Heart left ventricle (tissue), 13 donors: Measurements from ENCODE around the gene FAM229A.

Experiments
- POLR2A ChIP-seq, 2 donors: fragments of 450-650 bp; IDR thresholded peaks; one replicate each; pipeline ENCODE4 v1.6.1; 2017; ENCODE audit warnings: antibody characterized with exemption in 2 of 2, mild to moderate bottlenecking in 2 of 2, moderate library complexity in 2 of 2
- TF ChIP-seq, protein P1 (sequence below), 12 donors: fragments of 200-600 bp; sonication (generic) in 4 of 12; IDR thresholded peaks; one replicate each; pipeline versions ENCODE4 v1.5.0 to v1.8.0; 2018 to 2022; ENCODE audit warnings: antibody characterized with exemption in 12 of 12, mild to moderate bottlenecking in 5 of 12
- donor health status: ischemic (EF 13 %, LVEDD 7.1; RV severe dilation, severe dysfunction).
- donor health status: DM: no; HTN: yes; CAD: no.
- donor health status: DM: no; HTN: no; CAD: no.
- donor health status: ischemic (EF 25% LVEDD 6.9; RV normal size, moderate dysfunction).
- donor health status: ischemic (EF 25% LVEDD 5.7; RV mildly dilated, moderate dysfunction).
- donor health status: ischemic (EF 35%, LVEDD 5.7; RV mildly dilated, moderate dysfunction).
- donor health status: nonischemic (EF 11% LVEDD 7.7; RV severe dilation, severe dysfunction).
- donor health status: DM: yes; HTN: yes; CAD: no.
- donor health status: PGD.
- donor health status: ischemic (EF 29% LVEDD 5.4; RV normal size, mild dysfunction).
- donor health status: nonischemic (EF 23%, LVEDD 6.1; RV moderate dilation, normal function).

DNA sequence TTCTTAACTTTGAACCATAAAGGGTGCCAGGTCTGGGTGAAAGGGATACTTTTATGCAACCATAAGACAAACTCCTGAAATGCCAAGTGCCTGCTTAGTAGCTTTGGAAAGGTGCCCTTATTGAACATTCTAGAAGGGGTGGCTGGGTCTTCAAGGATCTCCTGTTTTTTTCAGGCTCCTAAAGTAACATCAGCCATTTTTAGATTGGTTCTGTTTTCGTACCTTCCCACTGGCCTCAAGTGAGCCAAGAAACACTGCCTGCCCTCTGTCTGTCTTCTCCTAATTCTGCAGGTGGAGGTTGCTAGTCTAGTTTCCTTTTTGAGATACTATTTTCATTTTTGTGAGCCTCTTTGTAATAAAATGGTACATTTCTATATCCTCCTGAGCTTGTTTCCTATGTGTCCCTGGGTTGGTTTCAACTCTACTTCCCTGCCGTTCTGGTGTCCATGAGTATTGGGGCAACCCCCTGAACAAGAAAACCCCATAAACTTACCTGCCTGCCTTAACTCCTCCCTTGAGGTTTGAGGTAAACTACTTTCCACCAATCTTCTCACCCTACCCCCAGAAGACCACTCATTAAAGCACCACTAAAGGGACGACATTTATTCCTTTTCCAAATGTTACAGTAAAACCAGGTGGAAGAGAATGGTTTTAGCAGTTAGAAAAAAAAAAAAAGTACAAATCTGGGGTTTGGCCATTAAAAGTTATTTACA, 28.9 kb downstream of the FAM229A start:
- TF ChIP-seq, protein P1, sequence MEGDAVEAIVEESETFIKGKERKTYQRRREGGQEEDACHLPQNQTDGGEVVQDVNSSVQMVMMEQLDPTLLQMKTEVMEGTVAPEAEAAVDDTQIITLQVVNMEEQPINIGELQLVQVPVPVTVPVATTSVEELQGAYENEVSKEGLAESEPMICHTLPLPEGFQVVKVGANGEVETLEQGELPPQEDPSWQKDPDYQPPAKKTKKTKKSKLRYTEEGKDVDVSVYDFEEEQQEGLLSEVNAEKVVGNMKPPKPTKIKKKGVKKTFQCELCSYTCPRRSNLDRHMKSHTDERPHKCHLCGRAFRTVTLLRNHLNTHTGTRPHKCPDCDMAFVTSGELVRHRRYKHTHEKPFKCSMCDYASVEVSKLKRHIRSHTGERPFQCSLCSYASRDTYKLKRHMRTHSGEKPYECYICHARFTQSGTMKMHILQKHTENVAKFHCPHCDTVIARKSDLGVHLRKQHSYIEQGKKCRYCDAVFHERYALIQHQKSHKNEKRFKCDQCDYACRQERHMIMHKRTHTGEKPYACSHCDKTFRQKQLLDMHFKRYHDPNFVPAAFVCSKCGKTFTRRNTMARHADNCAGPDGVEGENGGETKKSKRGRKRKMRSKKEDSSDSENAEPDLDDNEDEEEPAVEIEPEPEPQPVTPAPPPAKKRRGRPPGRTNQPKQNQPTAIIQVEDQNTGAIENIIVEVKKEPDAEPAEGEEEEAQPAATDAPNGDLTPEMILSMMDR (IDR thresholded peaks at IDR 0.05), result no peak
- no peak for TF ChIP-seq POLR2A (IDR thresholded peaks at IDR 0.05)
